Stimulated activated CD8-positive, alpha-beta memory T cell treated with anti-CD3 and anti-CD28 coated beads, Interleukin-2, amount 100 ng/mL, for 1 hour (primary cell): Measurements from ENCODE around the gene SOX8.
"Not testable (repeated sequence)": the region's sequence is repeated elsewhere in the genome, so short reads cannot be mapped to it uniquely, and the experiment has no call there.

Source experiments
- DNase-seq, 2 donors: peaks; one replicate each; pipeline ENCODE4 v3.0.0-alpha.2; 2020; ENCODE audit warnings: low read depth in 2 of 2

SOX8 gene

DNA sequence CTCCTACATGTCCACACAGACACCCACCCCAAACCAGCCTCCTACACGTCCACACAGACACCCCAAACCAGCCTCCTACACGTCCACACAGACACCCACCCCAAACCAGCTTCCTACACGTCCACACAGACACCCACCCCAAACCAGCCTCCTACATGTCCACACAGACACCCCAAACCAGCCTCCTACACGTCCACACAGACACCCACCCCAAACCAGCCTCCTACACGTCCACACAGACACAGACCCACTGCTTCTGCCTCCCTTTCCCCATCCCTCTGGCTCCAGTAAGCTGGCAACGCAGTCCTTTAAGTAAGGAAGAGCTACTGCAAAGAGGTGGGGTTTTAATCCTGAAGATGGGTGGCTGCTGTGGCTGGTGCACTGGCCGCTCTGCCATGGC, 27.8 kb upstream of the SOX8 start:
- not testable (repeated sequence) for DNase-seq

DNA sequence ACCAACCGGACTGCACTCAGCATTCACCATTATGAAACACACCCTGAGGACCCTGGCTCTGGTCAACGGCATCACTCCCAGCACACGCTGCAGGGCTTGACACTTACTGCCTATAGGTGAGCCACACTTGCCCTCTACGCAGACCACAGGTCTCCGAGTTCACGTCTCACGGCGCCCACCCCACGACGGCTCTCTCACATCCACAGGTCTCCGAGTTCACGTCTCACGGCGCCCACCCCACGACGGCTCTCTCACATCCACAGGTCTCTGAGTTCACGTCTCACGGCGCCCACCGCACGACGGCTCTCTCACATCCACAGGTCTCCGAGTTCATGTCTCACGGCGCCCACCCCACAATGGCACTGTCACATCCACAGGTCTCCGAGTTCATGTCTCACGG, 25.8 kb upstream of the SOX8 start:
- not testable (repeated sequence) for DNase-seq

DNA sequence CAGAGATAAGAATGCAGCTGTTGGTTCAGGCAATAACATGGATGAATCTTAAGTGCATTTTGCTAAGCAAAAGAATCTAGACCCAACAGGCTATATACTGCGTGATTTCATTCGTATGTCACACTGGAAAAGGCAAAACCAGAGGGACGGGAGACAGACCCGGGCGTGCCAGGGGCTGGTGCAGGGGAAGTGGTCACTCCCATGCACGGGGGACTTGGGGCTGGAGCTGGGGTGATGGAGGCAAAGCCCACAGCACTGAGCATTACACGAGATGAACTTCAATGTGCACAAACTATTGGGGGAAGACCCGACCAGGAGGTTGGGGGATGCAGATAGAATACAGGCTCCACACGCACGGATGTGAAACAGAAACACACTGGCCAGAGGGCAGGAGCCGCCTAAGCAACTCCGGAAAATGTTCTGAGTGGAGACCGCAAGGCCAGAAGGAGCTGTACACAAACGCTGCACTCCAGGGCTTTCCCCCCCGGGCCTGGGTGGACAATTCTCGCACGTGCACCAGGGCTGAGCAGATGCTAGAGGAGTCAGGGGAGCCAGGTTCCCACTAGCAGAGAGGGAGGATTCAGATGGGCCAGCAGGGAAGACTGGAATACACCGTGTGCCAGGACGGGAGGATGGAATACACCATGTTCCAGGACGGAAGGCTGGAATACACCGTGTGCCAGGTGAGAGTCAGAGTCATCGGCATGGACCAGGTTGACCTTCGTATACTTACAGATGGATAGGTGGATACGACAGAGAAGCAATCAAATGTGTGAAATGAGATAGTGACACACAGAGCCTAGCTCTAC, 22.1 kb upstream of the SOX8 start:
- DNase-seq: no peak

DNA sequence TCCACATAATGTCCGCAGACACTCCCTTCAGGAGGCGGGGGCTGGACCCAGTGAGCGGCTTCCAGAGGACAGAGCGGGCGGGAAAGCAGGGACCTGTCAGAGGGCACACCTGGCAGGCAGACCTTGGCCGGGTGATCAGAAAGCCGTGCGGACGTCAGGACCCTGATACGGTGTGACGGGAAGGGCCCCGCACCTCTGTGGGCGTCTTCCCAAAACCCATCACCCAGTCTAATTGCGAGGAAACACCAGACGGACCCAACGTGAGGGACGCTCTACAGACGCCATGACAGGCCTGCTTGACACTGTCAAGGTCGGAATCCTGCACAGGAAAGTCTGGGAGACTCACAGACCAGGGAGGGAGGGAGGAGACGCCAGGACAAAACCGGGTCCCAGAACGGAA, 19.2 kb upstream of the SOX8 start:
- DNase-seq: no peak

DNA sequence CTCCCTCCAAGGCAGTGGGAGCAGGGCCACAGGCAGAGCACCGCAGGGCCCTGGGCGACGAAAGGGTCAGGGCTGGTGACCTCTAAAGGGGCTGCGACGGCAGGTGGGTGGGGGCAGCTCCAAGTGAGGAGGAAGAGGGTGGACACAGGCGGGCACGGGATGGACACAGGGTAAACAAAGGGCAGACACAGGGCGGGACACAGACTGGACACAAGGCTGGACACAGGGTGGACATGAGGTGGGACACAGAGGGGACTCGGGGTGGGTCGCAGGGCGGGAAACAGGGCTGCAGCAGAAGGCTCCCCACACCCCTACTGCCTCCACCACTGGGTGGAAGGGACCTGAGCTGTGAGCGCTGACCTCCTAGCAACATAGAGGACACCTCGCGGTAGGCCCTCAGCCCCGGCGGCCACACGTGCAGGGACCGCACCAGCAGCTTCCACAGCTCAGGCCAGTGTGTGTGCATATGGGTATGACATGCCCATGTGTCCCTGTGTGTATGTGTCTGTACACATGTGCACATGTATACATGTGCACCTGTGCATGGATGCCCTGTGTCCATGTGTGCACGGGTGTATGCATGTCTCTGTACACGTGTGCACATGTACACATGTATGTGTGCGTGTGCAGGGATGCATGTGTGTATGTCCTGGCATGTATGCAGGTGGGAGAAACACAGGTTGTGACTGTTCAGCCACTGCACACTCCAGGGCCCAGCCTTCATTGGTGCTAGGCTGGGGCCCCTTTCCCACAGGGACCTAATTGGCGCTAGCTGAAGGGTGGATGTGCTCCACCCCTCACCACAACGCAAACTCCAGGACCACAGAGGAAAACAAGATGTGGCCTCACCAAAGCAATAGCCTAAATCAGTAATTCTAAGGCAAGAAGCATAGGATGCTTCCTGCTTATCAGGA, 18.4 kb upstream of the SOX8 start:
- DNase-seq: no peak

DNA sequence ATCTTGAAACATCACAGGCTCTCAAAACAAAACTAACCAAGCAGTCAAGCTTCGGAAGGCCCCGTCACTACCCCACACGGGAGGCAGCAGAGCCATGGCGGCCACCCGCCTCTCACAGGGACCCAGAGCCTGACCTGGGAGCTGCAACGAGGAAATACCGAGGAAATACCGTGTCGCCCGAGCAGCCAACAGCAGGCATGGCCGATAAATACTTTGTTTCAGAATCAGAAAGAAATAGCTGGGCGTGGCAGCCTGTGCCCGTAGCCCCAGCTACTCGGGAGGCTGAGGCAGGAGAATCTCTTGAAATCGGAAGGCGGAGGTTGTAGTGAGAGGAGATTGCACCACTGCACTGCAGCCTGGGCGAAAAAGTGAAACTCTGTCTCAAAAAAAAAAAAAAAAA, 17.7 kb upstream of the SOX8 start:
- no peak for DNase-seq

DNA sequence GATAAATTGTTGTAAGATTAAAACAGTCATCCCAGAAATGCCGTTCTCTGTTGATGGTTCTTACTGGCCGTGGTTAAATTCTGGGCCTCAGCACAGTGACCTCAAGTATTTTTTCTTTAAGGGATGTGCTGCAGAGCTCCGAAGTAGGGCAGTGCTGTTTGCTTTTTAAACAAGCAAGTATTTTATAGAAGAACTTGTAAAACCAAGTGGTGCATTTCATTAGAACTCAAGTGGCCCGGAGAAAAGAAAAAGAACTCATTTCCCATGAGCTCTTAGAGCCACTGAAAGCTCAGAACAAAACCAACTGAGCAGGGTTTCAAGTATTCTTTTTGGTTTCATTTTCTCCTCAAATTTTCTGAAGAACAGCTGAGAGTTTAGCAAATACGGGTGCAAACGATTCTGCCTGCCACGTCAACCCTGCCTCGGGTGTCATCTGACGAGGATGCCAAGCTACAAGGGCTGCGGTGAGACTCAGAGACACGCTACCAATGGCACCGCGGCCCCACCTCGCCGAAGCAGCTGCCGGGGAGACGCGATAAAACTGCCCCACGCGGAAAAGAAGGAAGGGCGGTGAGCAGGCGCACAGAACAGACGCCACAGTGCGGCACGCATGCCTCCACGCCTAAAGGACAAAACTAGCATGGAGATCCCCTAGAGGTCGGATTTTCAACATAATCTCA, 17.1 kb upstream of the SOX8 start:
- DNase-seq: peak in 1 of 2 donors; percentile 22

DNA sequence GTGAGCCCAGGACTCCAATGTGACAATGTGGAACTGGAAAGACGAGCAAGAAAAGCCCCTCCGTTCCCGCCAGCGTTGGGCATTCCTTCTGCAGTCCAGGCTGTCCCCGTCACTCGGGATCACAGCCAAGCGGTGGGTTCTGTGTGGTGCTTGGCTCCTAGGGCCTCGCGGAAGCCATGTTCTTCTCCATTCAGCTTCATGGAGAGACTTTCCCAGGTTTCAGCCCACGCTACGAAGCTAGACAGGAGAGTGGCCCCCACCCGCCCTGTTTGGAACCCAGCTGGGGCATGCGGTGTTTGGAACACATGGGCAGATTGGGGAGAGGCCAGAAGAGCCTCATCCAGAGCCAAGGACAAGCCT, 16.6 kb upstream of the SOX8 start:
- DNase-seq: no peak

DNA sequence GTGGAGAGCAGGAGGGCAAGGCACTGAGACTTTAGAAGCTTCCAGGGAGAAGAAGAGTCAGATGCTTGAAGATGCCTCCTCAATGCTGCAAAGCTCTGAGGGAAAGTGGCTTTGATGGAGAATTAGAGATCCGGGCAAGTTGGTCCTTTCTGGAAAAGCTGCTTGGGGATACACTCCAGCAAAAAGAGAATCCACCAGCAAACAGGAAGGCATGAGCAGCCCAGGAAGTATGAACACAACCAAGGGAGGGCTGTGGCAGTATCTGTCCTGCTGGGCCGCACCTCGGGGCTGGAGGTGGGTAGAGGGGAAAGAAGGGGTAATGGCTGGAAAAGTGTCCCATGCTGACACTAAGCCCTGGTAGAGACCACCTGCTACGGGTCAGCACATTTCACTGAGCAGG, 16.1 kb upstream of the SOX8 start:
- no peak for DNase-seq

DNA sequence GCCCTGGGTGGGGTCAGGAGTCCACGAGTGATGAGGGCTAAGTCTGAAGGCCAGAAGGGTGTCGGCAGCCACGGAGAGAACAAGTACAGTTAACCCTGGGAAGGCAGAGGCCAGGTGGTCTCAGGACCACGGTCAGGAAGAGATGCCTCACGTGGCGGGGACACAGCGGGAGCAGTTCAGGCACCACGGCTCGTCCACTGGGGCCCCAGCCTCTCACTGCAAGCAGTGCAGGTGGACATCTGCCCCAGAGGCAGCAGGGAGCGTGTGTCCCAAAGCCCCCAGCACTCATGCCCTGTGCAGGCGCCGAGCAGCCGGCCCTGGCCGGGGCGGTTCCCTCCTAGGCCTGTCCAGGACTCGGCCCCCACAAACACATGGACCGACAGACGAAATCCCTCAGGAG, 15.5 kb upstream of the SOX8 start:
- DNase-seq: no peak

DNA sequence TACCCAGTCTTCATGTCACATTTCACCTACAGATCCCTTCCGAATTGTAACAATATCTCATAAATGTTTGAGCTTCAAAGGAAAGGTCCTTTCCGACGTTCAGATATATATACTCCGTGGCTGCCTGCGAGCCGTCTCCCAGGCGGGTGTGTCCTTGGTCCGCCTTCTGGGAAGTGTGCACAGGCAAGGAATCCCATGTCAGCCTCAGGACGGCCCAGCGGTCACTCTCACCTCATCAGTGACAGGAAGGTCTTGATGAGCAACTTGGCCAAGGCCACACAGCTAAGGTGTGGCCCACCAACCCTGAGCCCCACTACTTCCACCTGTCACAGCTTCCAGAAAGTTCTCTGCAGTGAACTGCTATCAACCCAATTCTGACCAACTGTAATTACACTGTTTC, 15.1 kb upstream of the SOX8 start:
- no peak for DNase-seq

DNA sequence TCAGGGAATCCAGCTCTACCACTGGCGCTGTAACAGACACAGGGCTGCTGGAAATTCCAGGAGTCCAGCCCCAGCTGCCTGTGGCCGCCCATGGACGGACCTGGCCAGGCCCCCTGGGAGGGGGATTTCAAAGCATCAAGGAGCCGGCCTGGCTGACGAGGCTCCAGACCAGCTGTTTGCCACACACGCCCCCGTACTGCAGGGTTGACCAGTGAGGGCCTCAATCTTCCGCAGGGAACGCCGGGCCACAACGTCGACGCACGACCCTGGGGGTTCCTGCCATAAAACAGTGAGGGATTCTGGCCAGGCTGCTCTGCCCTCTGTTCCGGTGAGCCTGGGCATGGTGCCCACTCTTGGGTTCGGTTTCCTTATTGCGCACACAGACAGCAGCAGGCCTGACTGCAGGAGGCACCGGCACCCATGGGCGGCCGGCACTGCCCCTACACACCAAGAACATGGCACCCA, 14.5 kb upstream of the SOX8 start:
- no peak for DNase-seq

DNA sequence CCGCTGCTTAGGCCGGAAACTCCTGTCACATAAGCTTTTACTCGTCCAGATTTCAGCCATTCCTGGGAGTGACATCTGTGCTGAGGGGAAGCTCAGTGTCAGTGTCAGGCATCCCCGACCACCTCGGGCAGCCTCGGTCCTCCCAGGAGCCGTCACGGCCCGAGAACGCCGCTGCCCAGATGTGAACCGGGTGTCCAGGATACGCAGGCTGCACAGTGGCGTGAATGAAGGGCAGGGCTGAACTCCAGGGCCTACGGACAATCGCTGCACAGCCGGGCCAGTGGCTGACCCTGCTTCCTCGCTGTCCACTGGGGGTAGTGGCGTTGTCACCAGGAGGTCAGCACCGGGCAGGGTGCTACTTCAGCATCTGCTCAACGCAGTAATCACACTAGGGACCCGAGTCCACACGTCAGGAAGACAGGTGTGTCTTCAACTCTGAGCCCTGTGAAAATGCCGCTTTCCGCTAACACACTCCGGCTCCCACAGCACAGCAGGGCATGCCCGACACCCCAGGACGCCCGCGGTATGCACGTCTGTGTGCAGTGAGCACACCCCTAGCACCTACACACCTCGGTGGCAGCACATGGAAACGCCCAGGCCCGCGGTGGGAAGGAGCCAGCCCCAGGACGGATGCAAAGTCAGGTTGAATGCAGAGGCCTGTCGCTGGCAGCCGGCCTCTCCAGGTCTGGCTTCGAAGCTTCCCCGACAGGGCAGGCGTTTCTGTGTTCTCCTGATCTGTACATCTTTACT, 13.8 kb upstream of the SOX8 start:
- no peak for DNase-seq

DNA sequence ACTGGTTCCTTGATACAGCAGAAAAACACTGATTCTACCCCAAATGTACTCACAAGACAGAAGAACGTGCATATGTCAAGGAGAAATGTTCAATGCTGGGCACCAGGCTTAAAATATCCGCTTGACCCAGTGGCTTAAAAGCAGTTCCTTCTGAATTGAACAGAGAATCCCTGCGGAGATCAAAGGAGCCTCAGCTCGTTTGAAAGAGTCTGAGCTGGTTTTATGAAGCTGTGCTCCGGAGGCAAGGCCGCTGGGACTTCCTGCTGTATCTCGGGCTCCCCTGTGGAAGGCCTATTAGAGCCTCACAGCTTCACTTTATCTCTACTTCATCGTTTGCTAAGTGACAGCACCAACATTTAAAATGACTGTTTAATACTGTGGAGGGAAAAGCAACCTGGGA, 12.9 kb upstream of the SOX8 start:
- DNase-seq: no peak

DNA sequence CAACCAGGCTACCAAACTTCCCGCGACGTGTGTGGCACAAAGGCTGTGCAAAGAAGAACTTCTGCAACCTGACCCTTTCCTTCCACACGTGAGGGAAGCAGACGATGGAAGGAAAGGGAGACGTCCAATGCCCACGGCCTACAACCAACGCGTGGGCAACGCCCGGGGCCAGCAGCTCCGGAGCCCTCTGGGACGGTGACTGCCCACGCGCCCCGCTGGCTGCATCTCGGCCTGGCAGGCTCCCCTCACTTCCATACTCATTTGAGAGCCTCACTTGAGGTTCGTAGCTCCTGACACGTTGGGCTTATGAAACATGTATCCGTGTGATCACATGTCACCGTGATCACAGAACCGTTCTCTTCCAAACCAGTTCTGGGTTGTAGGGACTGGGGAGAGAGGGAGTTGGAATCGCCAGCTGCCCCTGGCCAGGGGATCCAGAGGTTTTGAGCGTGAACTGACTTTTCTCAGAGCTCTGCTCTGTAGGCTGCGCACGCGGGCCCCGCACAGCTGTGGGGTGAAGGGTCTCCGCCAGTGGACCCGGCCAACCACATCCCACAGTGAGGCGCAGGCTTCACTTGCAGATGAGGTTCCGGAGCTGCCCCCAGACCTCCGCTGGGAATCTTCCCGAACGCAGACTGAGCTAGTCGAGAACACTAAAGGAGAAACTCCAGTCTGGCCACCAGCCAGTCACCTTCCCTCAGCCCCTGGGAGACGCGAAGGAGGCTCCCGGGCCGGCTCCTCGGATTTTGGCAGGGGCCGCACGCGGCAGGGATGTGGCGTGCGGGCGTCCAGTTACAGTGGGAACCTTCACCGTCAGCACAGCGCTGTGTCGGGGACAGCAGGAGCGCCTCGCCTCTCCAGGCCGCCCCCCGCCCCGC, 11.8 kb upstream of the SOX8 start:
- no peak for DNase-seq

DNA sequence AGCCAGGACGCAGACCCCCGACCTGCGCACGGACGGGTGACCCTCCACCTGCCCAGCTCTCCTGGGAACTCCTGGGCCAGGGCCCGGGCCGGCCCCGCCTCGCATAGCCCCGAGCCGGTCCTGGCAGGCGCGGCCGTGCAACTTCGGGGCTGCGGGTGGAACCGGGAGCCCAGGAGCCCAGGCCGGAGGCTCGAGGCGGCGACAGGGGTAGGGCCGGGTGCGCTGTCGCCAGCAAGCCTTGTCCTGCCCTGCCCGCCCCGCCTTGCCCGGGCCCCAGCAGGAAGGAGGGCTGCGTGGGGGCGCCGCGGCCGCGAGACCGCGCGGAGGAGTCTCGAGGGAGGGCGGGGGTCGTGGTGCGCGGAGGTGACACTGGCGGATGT, 11.2 kb upstream of the SOX8 start:
- no peak for DNase-seq

DNA sequence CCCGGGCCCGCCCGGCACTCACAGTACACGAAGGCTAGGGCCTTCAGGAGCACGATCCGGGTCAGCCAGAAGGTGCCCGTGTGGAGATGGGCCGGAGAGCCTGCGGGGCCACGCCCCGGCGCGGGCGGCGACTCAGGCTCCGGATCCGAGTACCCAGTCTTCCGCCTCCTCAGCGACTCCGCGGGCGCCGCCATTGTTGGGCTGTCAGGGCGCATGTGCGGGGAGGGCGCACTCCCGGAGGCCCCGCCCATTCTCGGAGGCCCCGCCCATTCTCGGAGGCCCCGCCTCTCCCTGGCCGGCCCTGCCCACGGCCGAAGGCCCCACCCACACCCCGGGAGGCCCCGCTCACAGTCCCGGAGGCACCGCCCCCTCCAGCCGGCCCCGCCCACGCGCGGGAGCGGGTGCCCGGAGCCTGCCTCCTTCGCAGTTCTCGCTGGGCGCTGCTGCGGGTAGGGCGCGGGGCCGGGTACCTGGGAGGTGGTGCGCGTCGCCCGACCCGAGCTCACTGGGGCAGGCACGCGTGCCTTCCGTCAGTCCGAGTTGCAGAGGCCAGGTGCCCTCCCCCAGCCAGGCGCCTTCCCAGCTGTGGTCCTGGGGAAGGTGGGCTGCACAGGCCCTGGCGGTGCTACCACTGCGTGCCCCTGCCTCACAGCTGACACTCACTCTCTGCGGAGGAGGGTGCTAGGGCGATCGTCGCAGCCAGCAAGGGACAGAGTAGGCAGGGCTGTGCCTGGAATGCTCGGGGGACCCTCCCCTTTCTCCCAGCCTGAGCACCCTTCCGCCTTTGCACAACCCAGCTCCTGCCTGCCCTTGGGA, 10.6 kb upstream of the SOX8 start, which contains the start of gene LMF1:
Gene LMF1 (minus strand): TSS at position 219 of the 816 bp plus-strand sequence. CDS start 4 bp downstream, at position 215.
- peak; percentile 90 to 97 for DNase-seq

DNA sequence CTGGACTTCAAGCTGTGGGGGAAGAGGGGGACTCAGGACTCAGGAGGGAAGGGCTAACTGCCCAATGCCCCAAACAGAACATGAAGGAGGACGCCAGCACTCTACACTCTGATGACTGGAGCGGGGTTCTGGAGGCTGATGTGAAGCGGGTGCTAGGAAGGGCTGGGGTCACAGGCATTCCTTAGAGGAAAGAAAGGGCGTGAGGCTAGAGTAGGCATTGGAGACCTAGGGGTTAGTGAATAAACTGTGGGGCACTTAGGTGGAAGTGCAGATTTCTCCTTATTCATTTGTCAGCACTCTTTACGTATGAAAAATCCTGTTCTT, 10.0 kb upstream of the SOX8 start:
- no peak for DNase-seq

DNA sequence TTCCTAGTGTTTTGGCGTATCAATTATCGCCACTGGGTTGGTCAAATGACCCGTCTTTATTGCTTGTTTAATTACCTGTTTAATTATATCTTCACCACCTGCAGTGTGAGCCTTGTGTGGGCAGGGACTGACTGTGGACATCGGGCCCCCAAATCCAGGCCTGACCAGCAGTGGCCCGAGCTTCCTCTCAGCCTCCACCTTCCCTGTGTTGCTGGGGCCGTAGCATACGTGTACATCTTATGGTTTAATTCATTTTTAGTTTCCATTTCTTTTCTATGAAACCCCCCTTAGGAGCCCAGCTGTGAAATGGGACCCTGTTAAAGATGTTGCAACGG, 9.6 kb upstream of the SOX8 start:
- DNase-seq: no peak
